H9 (cell line): ENCODE data around the gene A4GNT. TPM values are rescaled to one million over a fixed set of nuclear protein-coding genes. Genes with fewer than 3 reads are reported as not detected.

Source experiments
- DNase-seq: peaks from one replicate; pipeline ENCODE4 v3.0.0-alpha.2; 2017
- H2AFZ ChIP-seq: one replicate; pipeline ENCODE4 v1.6.1; 2013; ENCODE audit warnings: mild to moderate bottlenecking, low read length, control low read depth, moderate library complexity
- H2AK5ac ChIP-seq: 2 replicates; pipeline ENCODE4 v1.6.1; 2013; ENCODE audit warnings: low read length, control low read depth, mixed read lengths; ENCODE audit not compliant: insufficient read length
- H2BK120ac ChIP-seq: one replicate; pipeline ENCODE4 v1.6.1; 2013; ENCODE audit warnings: low read depth, mild to moderate bottlenecking, low read length, control low read depth, inconsistent platforms; ENCODE audit not compliant: poor library complexity, severe bottlenecking
- H2BK12ac ChIP-seq: 2 replicates; pipeline ENCODE4 v1.6.1; 2013; ENCODE audit warnings: low read length, control low read depth, mixed read lengths, low read depth; ENCODE audit not compliant: insufficient read length
- H2BK15ac ChIP-seq: 2 replicates; pipeline ENCODE4 v1.6.1; 2013; ENCODE audit warnings: low read depth, low read length, control low read depth
- H2BK20ac ChIP-seq: one replicate; pipeline ENCODE4 v1.6.1; 2013; ENCODE audit warnings: low read depth, mild to moderate bottlenecking, low read length, control low read depth, inconsistent platforms; ENCODE audit not compliant: poor library complexity, severe bottlenecking
- H2BK5ac ChIP-seq: 2 replicates; pipeline ENCODE4 v1.6.1; 2013; ENCODE audit warnings: low read length, control low read depth, mixed read lengths; ENCODE audit not compliant: insufficient read length
- H3K14ac ChIP-seq: 2 replicates; pipeline ENCODE4 v1.6.1; 2013; ENCODE audit warnings: low read length, control low read depth; ENCODE audit not compliant: insufficient read depth
- H3K18ac ChIP-seq: 2 replicates; pipeline ENCODE4 v1.6.1; 2013; ENCODE audit warnings: low read depth, mild to moderate bottlenecking, mixed read lengths, low read length, control low read depth; ENCODE audit not compliant: insufficient read length
- H3K23ac ChIP-seq: 2 replicates; pipeline ENCODE4 v1.6.1; 2013; ENCODE audit warnings: low read length, control low read depth, mixed read lengths, low read depth; ENCODE audit not compliant: insufficient read length
- H3K23me2 ChIP-seq: 2 replicates; pipeline ENCODE4 v1.6.1; 2013; ENCODE audit warnings: low read depth, mild to moderate bottlenecking, mixed read lengths, low read length, control low read depth; ENCODE audit not compliant: insufficient read length, poor library complexity, severe bottlenecking
- H3K27ac ChIP-seq: 2 replicates; pipeline ENCODE4 v1.5.1; 2013; ENCODE audit warnings: low read length, control low read depth, mixed read lengths, low read depth; ENCODE audit not compliant: insufficient read length
- H3K27me3 ChIP-seq: 2 replicates; pipeline ENCODE4 v1.6.1; 2013; ENCODE audit warnings: low read length, control low read depth, inconsistent platforms; ENCODE audit not compliant: insufficient read depth
- H3K4ac ChIP-seq: 2 replicates; pipeline ENCODE4 v1.6.1; 2013; ENCODE audit warnings: low read depth, mild to moderate bottlenecking, control low read depth, inconsistent platforms, low read length, moderate library complexity
- H3K4me1 ChIP-seq: 2 replicates; pipeline ENCODE4 v1.6.1; 2013; ENCODE audit warnings: low read length, control low read depth, inconsistent platforms; ENCODE audit not compliant: insufficient read depth
- H3K4me2 ChIP-seq: 2 replicates; pipeline ENCODE4 v1.6.1; 2013; ENCODE audit warnings: low read length, control low read depth, mixed read lengths; ENCODE audit not compliant: insufficient read length, insufficient read depth
- H3K56ac ChIP-seq: 2 replicates; pipeline ENCODE4 v1.6.1; 2013; ENCODE audit warnings: low read depth, mild to moderate bottlenecking, mixed read lengths, low read length, control low read depth; ENCODE audit not compliant: insufficient read length
- H3K79me1 ChIP-seq: 2 replicates; pipeline ENCODE4 v1.6.1; 2013; ENCODE audit warnings: low read depth, mild to moderate bottlenecking, moderate library complexity, low read length, control low read depth, inconsistent platforms; ENCODE audit not compliant: insufficient read depth, poor library complexity, severe bottlenecking
- H3K79me2 ChIP-seq: 2 replicates; pipeline ENCODE4 v1.6.1; 2013; ENCODE audit warnings: low read length, control low read depth, inconsistent platforms; ENCODE audit not compliant: insufficient read depth
- H3K9ac ChIP-seq: 2 replicates; pipeline ENCODE4 v1.6.1; 2013; ENCODE audit warnings: low read length, control low read depth, mixed read lengths; ENCODE audit not compliant: insufficient read length; ENCODE audit errors: extremely low read depth
- H3K9me3 ChIP-seq: one replicate; pipeline ENCODE4 v1.6.1; 2013; ENCODE audit warnings: low read depth, low read length, inconsistent platforms; ENCODE audit not compliant: control insufficient read depth
- H3T11ph ChIP-seq: one replicate; pipeline ENCODE4 v1.6.1; 2013; ENCODE audit warnings: mild to moderate bottlenecking, low read length, control low read depth, inconsistent platforms
- H4K20me1 ChIP-seq: one replicate; pipeline ENCODE4 v1.6.1; 2013; ENCODE audit not compliant: control insufficient read depth, insufficient read length, insufficient read depth
- H4K5ac ChIP-seq: 2 replicates; pipeline ENCODE4 v1.6.1; 2013; ENCODE audit warnings: low read depth, mild to moderate bottlenecking, mixed read lengths, low read length, control low read depth; ENCODE audit not compliant: insufficient read length
- H4K8ac ChIP-seq: replicated peaks from 2 replicates; pipeline ENCODE4 v1.6.1; 2013; ENCODE audit warnings: low read length, control low read depth, mixed read lengths, low read depth; ENCODE audit not compliant: insufficient read length
- H4K91ac ChIP-seq: 2 replicates; pipeline ENCODE4 v1.6.1; 2013; ENCODE audit warnings: low read depth, mild to moderate bottlenecking, moderate library complexity, mixed read lengths, low read length, control low read depth; ENCODE audit not compliant: insufficient read length
- H3K27ac Mint-ChIP-seq, 3 experiments: 2 replicates in 2 of 3; 3 replicates in 1 of 3; pipeline ENCODE4 v1.8.0; 2020 to 2021; ENCODE audit warnings: mixed read lengths in 3 of 3, mild to moderate bottlenecking in 1 of 3, moderate library complexity in 1 of 3
- H3K27me3 Mint-ChIP-seq: 2 replicates; pipeline ENCODE4 v1.8.0; 2021; ENCODE audit warnings: low read depth, mild to moderate bottlenecking, moderate library complexity, mixed read lengths
- H3K36me3 Mint-ChIP-seq, 3 experiments: 2 replicates in 2 of 3; 3 replicates in 1 of 3; pipeline ENCODE4 v1.8.0; 2020 to 2021; ENCODE audit warnings: low read depth in 3 of 3, mixed read lengths in 3 of 3; ENCODE audit not compliant: insufficient read depth in 1 of 3
- H3K4me1 Mint-ChIP-seq, 2 experiments: 2 replicates each; pipeline ENCODE4 v1.8.0; 2020; ENCODE audit warnings: mixed read lengths in 2 of 2
- H3K4me3 Mint-ChIP-seq, 2 experiments: 2 replicates in 1 of 2; 3 replicates in 1 of 2; pipeline ENCODE4 v1.8.0; 2020 to 2021; ENCODE audit warnings: mild to moderate bottlenecking in 2 of 2, mixed read lengths in 2 of 2, moderate library complexity in 1 of 2
- H3K9me3 Mint-ChIP-seq, 2 experiments: 2 replicates in 1 of 2; 3 replicates in 1 of 2; pipeline ENCODE4 v1.8.0; 2020; ENCODE audit warnings: mild to moderate bottlenecking in 2 of 2, mixed read lengths in 2 of 2, moderate library complexity in 1 of 2
- WGBS: extraction: QIAGEN DNeasy Blood & Tissue Kit; methylation state at CpG from one replicate; pipeline ENCODE4 v1.1.7; 2013; ENCODE audit warnings: missing lambda C conversion rate, low lambda C conversion rate, mixed read lengths; ENCODE audit not compliant: insufficient read length; ENCODE audit errors: extremely low coverage; 5-methylcytosine and 5-hydroxymethylcytosine counted together
- total RNA-seq: library from RNA; stranded (reverse); gene quantifications from 2 replicates; pipeline ENCODE4 v1.2.1, GENCODE V29; 2021
- TF ChIP-seq, protein P1 (sequence below): fragments of 200-600 bp; sonication (generic); conservative IDR thresholded peaks from 3 replicates; pipeline ENCODE4 v1.8.0; 2021; ENCODE audit warnings: antibody characterized with exemption, mild to moderate bottlenecking

The A4GNT gene
- total RNA-seq, 1 experiment from 2014 or later: not detected

DNA sequence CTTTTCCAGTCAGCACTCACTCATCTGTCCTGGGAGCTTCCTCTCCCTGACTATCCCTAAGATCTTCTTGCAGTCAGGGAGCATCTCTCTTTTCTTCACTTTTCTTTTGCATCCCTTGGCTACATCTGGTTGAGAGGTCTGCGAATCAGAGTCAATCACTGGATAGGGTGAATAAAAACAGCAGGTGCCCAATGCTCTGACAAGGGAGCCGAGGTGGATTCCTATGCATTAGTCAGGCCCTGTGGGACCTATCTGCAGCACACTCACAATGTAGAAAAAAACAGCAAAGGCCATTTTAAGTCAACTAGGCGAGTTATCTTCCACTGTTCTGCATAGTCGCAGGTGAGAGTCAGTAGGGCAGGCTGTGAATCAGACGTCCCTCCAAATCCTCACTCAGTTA lies 52.3 kb downstream of the A4GNT start:
- Histone ChIP-seq H3K23ac (no peak overlapping the region), H3K79me1 (no peaks in the 10 kb centered on the region), H3K9me3 (no peaks in the 10 kb centered on the region), H4K5ac (no peak overlapping the region), H3K9ac (no peak overlapping the region), H2BK5ac (no peak overlapping the region), H3T11ph (no peak overlapping the region), H4K91ac (no peak overlapping the region), H3K23me2 (no peaks in the 10 kb centered on the region), H3K4me1 (no peaks in the 10 kb centered on the region), H2BK120ac (no peak overlapping the region), H3K14ac (no peak overlapping the region), H2BK12ac (no peak overlapping the region), H3K79me2 (no peaks in the 10 kb centered on the region), H2BK15ac (no peak overlapping the region), H3K18ac (no peak overlapping the region), H3K4me2 (no peak overlapping the region), H3K27me3 (no peaks in the 10 kb centered on the region), H3K56ac (no peak overlapping the region), H3K4ac (no peak overlapping the region), H2BK20ac (no peak overlapping the region), H2AK5ac (no peak overlapping the region), H3K27ac (no peak overlapping the region), H2AFZ (no peak overlapping the region), H4K8ac (no peak overlapping the region), H4K20me1 (no peaks in the 10 kb centered on the region)
- H3K9me3 Mint-ChIP-seq: no peaks in the 10 kb centered on the region
- TF ChIP-seq, protein P1, sequence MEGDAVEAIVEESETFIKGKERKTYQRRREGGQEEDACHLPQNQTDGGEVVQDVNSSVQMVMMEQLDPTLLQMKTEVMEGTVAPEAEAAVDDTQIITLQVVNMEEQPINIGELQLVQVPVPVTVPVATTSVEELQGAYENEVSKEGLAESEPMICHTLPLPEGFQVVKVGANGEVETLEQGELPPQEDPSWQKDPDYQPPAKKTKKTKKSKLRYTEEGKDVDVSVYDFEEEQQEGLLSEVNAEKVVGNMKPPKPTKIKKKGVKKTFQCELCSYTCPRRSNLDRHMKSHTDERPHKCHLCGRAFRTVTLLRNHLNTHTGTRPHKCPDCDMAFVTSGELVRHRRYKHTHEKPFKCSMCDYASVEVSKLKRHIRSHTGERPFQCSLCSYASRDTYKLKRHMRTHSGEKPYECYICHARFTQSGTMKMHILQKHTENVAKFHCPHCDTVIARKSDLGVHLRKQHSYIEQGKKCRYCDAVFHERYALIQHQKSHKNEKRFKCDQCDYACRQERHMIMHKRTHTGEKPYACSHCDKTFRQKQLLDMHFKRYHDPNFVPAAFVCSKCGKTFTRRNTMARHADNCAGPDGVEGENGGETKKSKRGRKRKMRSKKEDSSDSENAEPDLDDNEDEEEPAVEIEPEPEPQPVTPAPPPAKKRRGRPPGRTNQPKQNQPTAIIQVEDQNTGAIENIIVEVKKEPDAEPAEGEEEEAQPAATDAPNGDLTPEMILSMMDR: no peak
- H3K27me3 Mint-ChIP-seq: no peaks in the 10 kb centered on the region
- peaks cover 26 to 61% (median 51%) of the 10 kb centered on the region in 3 experiments for H3K36me3 Mint-ChIP-seq
- WGBS: no CpG with 5 or more reads among the region's 5 CpGs
- H3K4me3 Mint-ChIP-seq: no peak overlapping the region; a peak in 1 of 5 replicates
- no peak overlapping the region for H3K27ac Mint-ChIP-seq
- no peak for DNase-seq
- H3K4me1 Mint-ChIP-seq: peaks cover 0 to 8% of the 10 kb centered on the region in 2 experiments; a peak in 1 of 4 replicates
